A673 (cell line): ENCODE measurements around the gene PASK. TPM values are rescaled to one million over a fixed set of nuclear protein-coding genes. Genes with fewer than 3 reads are reported as not detected.
"Not testable (repeated sequence)": the region's sequence is repeated elsewhere in the genome, so short reads cannot be mapped to it uniquely, and the experiment has no call there.

Source experiments
- BruUV-seq: library from RNA; stranded (reverse); fragments of 400-500 nt; replicated peaks from 2 replicates; lab custom pipeline; 2021; lab: Mats Ljungman, UMichigan
- CTCF ChIA-PET: fragments of 300-600 bp; sonication (Branson Sonifier 250); formaldehyde crosslinking; loops from one replicate; lab custom pipeline; 2022; ENCODE audit warnings: antibody characterized with exemption; lab: Charles Lee
- POLR2A ChIA-PET: fragments of 300-600 bp; sonication (Branson Sonifier 250); formaldehyde crosslinking; loops from one replicate; lab custom pipeline; 2022; ENCODE audit warnings: antibody characterized with exemption; ENCODE audit not compliant: low non-redundant PET; lab: Charles Lee
- DNase-seq: peaks from one replicate; pipeline ENCODE4 v3.0.0-alpha.2; 2015; ENCODE audit warnings: low spot score
- H3K27ac ChIP-seq: fragments of 200-600 bp; sonication (generic); 2 replicates; pipeline ENCODE4 v1.5.1; 2016; ENCODE audit warnings: mixed run types, low read depth, mild to moderate bottlenecking, mixed read lengths, antibody characterized with exemption, low read length; ENCODE audit not compliant: poor library complexity, severe bottlenecking
- H3K27me3 ChIP-seq: fragments of 200-600 bp; sonication (generic); replicated peaks from 2 replicates; pipeline ENCODE4 v1.6.1; 2017; ENCODE audit warnings: mixed run types, low read depth, mild to moderate bottlenecking, mixed read lengths, antibody characterized with exemption, low read length; ENCODE audit not compliant: insufficient read depth, poor library complexity
- H3K36me3 ChIP-seq: fragments of 200-600 bp; sonication (generic); 2 replicates; pipeline ENCODE4 v1.6.1; 2016; ENCODE audit warnings: mixed run types, mild to moderate bottlenecking, mixed read lengths, antibody characterized with exemption, low read length; ENCODE audit not compliant: insufficient read depth, poor library complexity, severe bottlenecking
- H3K4me1 ChIP-seq: fragments of 200-600 bp; sonication (generic); 2 replicates; pipeline ENCODE4 v1.6.1; 2017; ENCODE audit warnings: mixed run types, mild to moderate bottlenecking, mixed read lengths, antibody characterized with exemption, low read length; ENCODE audit not compliant: insufficient read depth, poor library complexity, severe bottlenecking
- H3K4me3 ChIP-seq: fragments of 200-600 bp; sonication (generic); 2 replicates; pipeline ENCODE4 v1.5.1; 2016; ENCODE audit warnings: low read depth, mixed run types, mild to moderate bottlenecking, mixed read lengths, low read length; ENCODE audit not compliant: poor library complexity, severe bottlenecking
- H3K9me3 ChIP-seq: fragments of 200-600 bp; sonication (generic); 2 replicates; pipeline ENCODE4 v1.6.1; 2016; ENCODE audit warnings: mixed run types, low read depth, mild to moderate bottlenecking, mixed read lengths, antibody characterized with exemption, low read length; ENCODE audit not compliant: poor library complexity, severe bottlenecking
- CTCF ChIP-seq: fragments of 300-800, 200-600 bp; sonication (generic); conservative IDR thresholded peaks from 2 replicates; pipeline ENCODE4 v1.5.1; 2017; ENCODE audit warnings: low read depth, mild to moderate bottlenecking, antibody characterized with exemption, low read length, moderate library complexity, mixed read lengths
- EZH2 ChIP-seq: fragments of 200-600 bp; sonication (generic); IDR thresholded peaks from 2 replicates; pipeline ENCODE4 v1.6.1; 2017; ENCODE audit warnings: borderline replicate concordance, low read depth, mild to moderate bottlenecking, mixed read lengths, antibody characterized with exemption, low read length; ENCODE audit not compliant: poor library complexity, severe bottlenecking
- intact Hi-C: fragments of 100-400 bp; cut with micrococcal nuclease; formaldehyde crosslinking; loops from one replicate; pipeline ENCODE4 v1.10.0; 2022; ENCODE audit not compliant: unreplicated experiment
- total RNA-seq: library from RNA; stranded (reverse); gene quantifications from 2 replicates; pipeline ENCODE4 v1.2.3, GENCODE V29; 2021

PASK gene
- total RNA-seq, 1 experiment from 2014 or later: 59.4 TPM

GRCh38 chr2:241108271-241109209 is 40.7 kb downstream of the PASK start:
- no TSS peak for BruUV-seq
- no peaks in the 10 kb centered on the region for H3K27me3 ChIP-seq
- CTCF ChIA-PET: no interaction called here
- no peak for DNase-seq
- H3K4me1 ChIP-seq: no peaks in the 10 kb centered on the region
- H3K27ac ChIP-seq: no peak overlapping the region
- no peak overlapping the region for H3K4me3 ChIP-seq
- TF ChIP-seq CTCF: no peak
- no peak for TF ChIP-seq EZH2
- intact Hi-C loops: no loop called here
- POLR2A ChIA-PET: no interaction called here
- peaks cover 11% of the 10 kb centered on the region for H3K36me3 ChIP-seq
- H3K9me3 ChIP-seq: no peaks in the 10 kb centered on the region

DNA sequence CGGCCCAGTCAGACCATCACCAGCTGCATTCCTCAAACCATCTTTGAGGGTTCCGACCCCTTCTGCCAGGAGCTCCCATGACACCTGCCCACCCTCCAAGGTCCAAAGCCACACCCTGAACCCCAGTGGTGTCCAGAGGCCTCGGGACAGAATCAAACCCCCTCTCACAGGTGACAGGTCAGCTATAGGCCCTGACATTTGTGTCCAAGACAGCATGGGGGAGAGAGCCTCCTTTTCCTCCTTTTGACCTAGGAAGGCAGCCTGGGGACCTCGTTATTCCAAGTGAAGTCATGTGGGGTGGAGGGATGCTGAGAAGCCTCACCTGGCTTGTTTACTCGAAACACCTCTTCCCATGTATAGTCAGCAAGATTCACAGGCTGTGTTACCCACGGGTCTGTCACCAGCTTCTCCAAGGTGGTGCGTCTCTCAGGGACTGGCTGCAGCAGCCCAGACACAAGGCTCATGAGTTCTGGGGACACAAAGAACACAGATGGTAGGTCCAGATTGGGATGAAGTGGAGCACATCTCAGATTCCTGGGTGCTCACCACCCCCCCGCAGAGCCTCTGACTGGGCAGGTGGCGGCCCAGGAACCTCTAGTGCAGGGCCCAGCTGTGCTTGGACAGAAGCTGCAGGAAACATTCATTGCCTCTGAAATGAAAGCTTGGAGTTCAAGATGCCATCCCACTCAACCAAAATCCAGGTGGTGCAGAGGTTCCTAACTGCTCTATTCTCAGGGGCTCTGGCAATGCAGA is 42.1 kb downstream of the PASK start:
- ChIA-PET POLR2A (no interaction called here), CTCF (no interaction called here)
- Histone ChIP-seq H3K4me3 (no peak overlapping the region), H3K27ac (no peak overlapping the region), H3K4me1 (no peaks in the 10 kb centered on the region), H3K27me3 (no peaks in the 10 kb centered on the region), H3K9me3 (no peaks in the 10 kb centered on the region), H3K36me3 (peaks cover 8% of the 10 kb centered on the region)
- intact Hi-C loops: no loop called here
- BruUV-seq: no TSS peak
- DNase-seq: no peak
- no peak for TF ChIP-seq CTCF

DNA sequence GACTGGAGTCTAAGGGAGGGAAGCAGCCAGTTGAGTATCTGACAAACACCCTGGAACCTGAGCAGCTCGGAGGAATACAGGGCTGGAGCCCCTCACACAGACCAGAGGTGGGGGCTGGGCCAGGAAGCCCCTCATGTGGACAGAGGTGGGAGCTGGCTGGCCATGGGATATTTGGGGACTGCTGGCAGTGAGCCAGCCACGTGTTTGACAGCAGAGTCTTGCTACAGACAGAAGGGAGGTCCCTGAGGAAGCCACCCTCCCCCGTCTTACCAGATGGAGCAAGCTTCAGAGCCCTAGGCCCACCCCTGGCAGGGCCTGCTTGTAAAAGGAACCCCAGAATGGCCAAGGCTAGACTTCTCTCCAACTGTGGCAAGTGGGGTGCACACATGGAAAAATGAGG is 43.6 kb downstream of the PASK start:
- H3K9me3 ChIP-seq: no peaks in the 10 kb centered on the region

DNA sequence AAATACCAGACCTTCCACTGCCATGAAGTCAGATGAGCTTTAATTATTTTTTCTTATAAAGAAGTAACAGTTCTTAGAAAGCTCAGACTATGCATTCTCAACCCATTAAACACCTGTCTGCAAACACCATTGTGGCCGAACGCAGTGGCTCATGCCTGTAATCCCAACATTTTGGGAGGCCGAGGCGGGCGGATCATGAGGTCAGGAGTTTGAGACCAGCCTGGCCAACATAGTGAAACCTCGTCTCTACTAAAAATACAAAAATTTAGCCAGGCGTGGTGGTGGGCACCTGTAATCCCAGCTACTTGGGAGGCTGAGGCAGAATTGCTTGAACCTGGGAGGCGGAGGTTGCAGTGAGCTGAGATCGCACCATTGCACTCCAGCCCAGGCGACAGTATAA is 44.7 kb downstream of the PASK start:
- CTCF ChIA-PET, H3K27ac ChIP-seq, H3K27me3 ChIP-seq, H3K4me1 ChIP-seq, BruUV-seq, intact Hi-C loops, H3K9me3 ChIP-seq, DNase-seq, H3K4me3 ChIP-seq: not testable (repeated sequence)
- POLR2A ChIA-PET: interaction anchor here (0.5 kb wide), 1 partner anchor 543 kb away, joined by 8 read pairs; no protein-coding TSS in a partner anchor
- peaks cover 11% of the 10 kb centered on the region for H3K36me3 ChIP-seq

More for the DNA sequence above, 43.6 kb downstream of the PASK start:
- no peak for TF ChIP-seq EZH2
- TF ChIP-seq CTCF: no peak
- CTCF ChIA-PET: no interaction called here
- DNase-seq: no peak
- peaks cover 8% of the 10 kb centered on the region for H3K36me3 ChIP-seq
- no peaks in the 10 kb centered on the region for H3K27me3 ChIP-seq
- intact Hi-C loops: no loop called here
- no TSS peak for BruUV-seq
- no peak overlapping the region for H3K27ac ChIP-seq
- H3K4me1 ChIP-seq: no peaks in the 10 kb centered on the region
- H3K4me3 ChIP-seq: no peak overlapping the region
- POLR2A ChIA-PET: no interaction called here
